H1 (cell line): ENCODE results near the gene FNDC11. TPM values are rescaled to one million over a fixed set of nuclear protein-coding genes. Genes with fewer than 3 reads are reported as not detected.

ENCODE experiments used
- CTCF ChIA-PET: fragments of 300-600 bp; sonication (Branson Sonifier 250); formaldehyde crosslinking; loops from one replicate; lab custom pipeline; 2021; ENCODE audit not compliant: partially characterized antibody; lab: Charles Lee
- POLR2A ChIA-PET: fragments of 300-600 bp; sonication (Branson Sonifier 250); formaldehyde crosslinking; loops from one replicate; lab custom pipeline; 2021; ENCODE audit warnings: inconsistent platforms; ENCODE audit not compliant: partially characterized antibody; lab: Charles Lee
- DNase-seq, 2 experiments: peaks; one replicate each; pipeline versions ENCODE4 v3.0.0 to v3.0.0-alpha.2; 2010 to 2022; ENCODE audit warnings: low spot score in 2 of 2, low read depth in 1 of 2, mixed read lengths in 1 of 2
- FAIRE-seq: peaks from 2 replicates; lab custom pipeline; 2011; peaks lifted over from hg19 to GRCh38; lab: Jason Lieb, UNC
- H2AFZ ChIP-seq: 2 replicates; pipeline ENCODE4 v1.8.1; 2012; ENCODE audit warnings: low read length, inconsistent platforms
- H2AK5ac ChIP-seq: 2 replicates; pipeline ENCODE4 v1.6.1; 2013; ENCODE audit warnings: low read depth, low read length
- H2BK120ac ChIP-seq: replicated peaks from 2 replicates; pipeline ENCODE3; 2013; ENCODE audit warnings: low read depth, low read length, inconsistent platforms
- H2BK12ac ChIP-seq: 2 replicates; pipeline ENCODE4 v1.6.1; 2013; ENCODE audit warnings: low read depth, low read length
- H2BK15ac ChIP-seq: 2 replicates; pipeline ENCODE4 v1.6.1; 2013; ENCODE audit warnings: low read length
- H2BK20ac ChIP-seq: 2 replicates; pipeline ENCODE4 v1.6.1; 2013; ENCODE audit warnings: low read length
- H2BK5ac ChIP-seq: 2 replicates; pipeline ENCODE4 v1.6.1; 2013; ENCODE audit warnings: low read depth, low read length
- H3K14ac ChIP-seq: 2 replicates; pipeline ENCODE4 v1.6.1; 2013; ENCODE audit warnings: inconsistent platforms; ENCODE audit not compliant: insufficient read length
- H3K18ac ChIP-seq: 2 replicates; pipeline ENCODE4 v1.6.1; 2013; ENCODE audit warnings: low read length; ENCODE audit errors: extremely low read depth
- H3K23ac ChIP-seq: 2 replicates; pipeline ENCODE4 v1.6.1; 2013; ENCODE audit warnings: inconsistent platforms; ENCODE audit not compliant: insufficient read length
- H3K23me2 ChIP-seq: 2 replicates; pipeline ENCODE4 v1.6.1; 2013; ENCODE audit warnings: low read depth, low read length
- H3K27ac ChIP-seq: 2 replicates; pipeline ENCODE4 v1.6.1; 2011; ENCODE audit warnings: low read depth, low read length, inconsistent platforms
- H3K27me3 ChIP-seq, 4 experiments: replicated peaks in 1 of 4; 1 replicate in 1 of 4; 2 replicates in 3 of 4; pipeline versions ENCODE4 v1.6.1 to v1.8.1; 2011 to 2013; ENCODE audit warnings: low read length in 3 of 4, mild to moderate bottlenecking in 3 of 4, inconsistent platforms in 2 of 4, mixed read lengths in 2 of 4, moderate library complexity in 1 of 4; ENCODE audit not compliant: control insufficient read depth in 3 of 4, insufficient read depth in 3 of 4; ENCODE audit errors: extremely low read depth in 1 of 4
- H3K36me3 ChIP-seq, 4 experiments: 2 replicates each; pipeline versions ENCODE4 v1.6.1 to v1.8.1; 2011 to 2013; ENCODE audit warnings: mild to moderate bottlenecking in 4 of 4, low read length in 3 of 4, moderate library complexity in 2 of 4, control low read depth in 1 of 4, inconsistent platforms in 1 of 4; ENCODE audit not compliant: insufficient read depth in 4 of 4, control insufficient read depth in 2 of 4
- H3K4ac ChIP-seq: replicated peaks from 2 replicates; pipeline ENCODE3; 2013; ENCODE audit warnings: low read length, low read depth, mixed read lengths, inconsistent platforms; ENCODE audit not compliant: insufficient read length
- H3K4me1 ChIP-seq, 4 experiments: replicated peaks in 1 of 4; 1 replicate in 1 of 4; 2 replicates in 3 of 4; pipeline versions ENCODE4 v1.6.1 to v1.8.1; 2011 to 2013; ENCODE audit warnings: low read length in 3 of 4, inconsistent platforms in 2 of 4, mixed read lengths in 1 of 4; ENCODE audit not compliant: insufficient read depth in 4 of 4, control insufficient read depth in 3 of 4
- H3K4me2 ChIP-seq, 2 experiments: 2 replicates each; pipeline versions ENCODE4 v1.6.1 to v1.8.1; 2011 to 2013; ENCODE audit warnings: low read depth in 2 of 2, low read length in 2 of 2, control low read depth in 1 of 2, inconsistent platforms in 1 of 2, mild to moderate bottlenecking in 1 of 2; ENCODE audit not compliant: insufficient read depth in 1 of 2
- H3K4me3 ChIP-seq, 4 experiments: fragments of 200-600, 300-600 bp in 1 of 4; sonication (generic), shearing (Covaris generic), sonication (Bioruptor Twin) in 1 of 4; 2 replicates each; pipeline versions ENCODE4 v1.5.1 to v1.8.1; 2011 to 2016; ENCODE audit warnings: low read length in 4 of 4, low read depth in 3 of 4, control low read depth in 2 of 4, inconsistent platforms in 2 of 4, mild to moderate bottlenecking in 2 of 4, mixed read lengths in 1 of 4, moderate library complexity in 1 of 4; ENCODE audit not compliant: insufficient read depth in 2 of 4; ENCODE audit errors: extremely low read depth in 1 of 4
- H3K56ac ChIP-seq: replicated peaks from 2 replicates; pipeline ENCODE3; 2013; ENCODE audit warnings: low read depth, mild to moderate bottlenecking, mixed read lengths, low read length, inconsistent platforms; ENCODE audit not compliant: insufficient read length
- H3K79me1 ChIP-seq: 2 replicates; pipeline ENCODE4 v1.6.1; 2013; ENCODE audit warnings: low read depth, low read length, control low read depth
- H3K79me2 ChIP-seq, 2 experiments: 2 replicates each; pipeline versions ENCODE4 v1.6.1 to v1.8.1; 2012 to 2013; ENCODE audit warnings: low read length in 2 of 2, mild to moderate bottlenecking in 2 of 2, inconsistent platforms in 1 of 2; ENCODE audit not compliant: insufficient read depth in 2 of 2, control insufficient read depth in 1 of 2
- H3K9ac ChIP-seq, 4 experiments: replicated peaks in 1 of 4; 1 replicate in 1 of 4; 2 replicates in 3 of 4; pipeline versions ENCODE4 v1.6.1 to v1.8.1; 2011 to 2013; ENCODE audit warnings: low read depth in 3 of 4, low read length in 3 of 4, control low read depth in 2 of 4, mild to moderate bottlenecking in 2 of 4, moderate library complexity in 2 of 4, inconsistent platforms in 1 of 4; ENCODE audit errors: extremely low read depth in 1 of 4
- H3K9me3 ChIP-seq, 2 experiments: 2 replicates each; pipeline versions ENCODE4 v1.6.1 to v1.8.1; 2012 to 2013; ENCODE audit warnings: mild to moderate bottlenecking in 2 of 2, moderate library complexity in 2 of 2, control low read depth in 1 of 2, inconsistent platforms in 1 of 2, low read depth in 1 of 2, low read length in 1 of 2, mixed read lengths in 1 of 2; ENCODE audit not compliant: insufficient read depth in 2 of 2
- H4K20me1 ChIP-seq, 2 experiments: replicated peaks in 1 of 2; 2 replicates each; pipeline versions ENCODE3 to v1.8.1; 2011 to 2013; ENCODE audit warnings: inconsistent platforms in 2 of 2, low read length in 2 of 2, mild to moderate bottlenecking in 1 of 2; ENCODE audit not compliant: insufficient read depth in 2 of 2, control insufficient read depth in 1 of 2
- H4K5ac ChIP-seq: 2 replicates; pipeline ENCODE4 v1.6.1; 2013; ENCODE audit warnings: low read length, low read depth, mixed read lengths, inconsistent platforms; ENCODE audit not compliant: insufficient read length
- H4K8ac ChIP-seq: 2 replicates; pipeline ENCODE4 v1.8.0; 2013; ENCODE audit warnings: mild to moderate bottlenecking, moderate library complexity, low read length, inconsistent platforms; ENCODE audit not compliant: insufficient read depth; ENCODE audit errors: extremely low read depth
- H4K91ac ChIP-seq: replicated peaks from 2 replicates; pipeline ENCODE3; 2013; ENCODE audit warnings: low read length, mixed read lengths, inconsistent platforms; ENCODE audit not compliant: insufficient read length
- CBX5 ChIP-seq: fragments of 300-800, 300-1000 bp; sonication (generic); IDR thresholded peaks from 2 replicates; pipeline ENCODE4 v1.7.1; 2016; ENCODE audit warnings: antibody characterized with exemption, low read length, low read depth
- CREB1 ChIP-seq: IDR thresholded peaks from 2 replicates; pipeline ENCODE4 v1.6.1; 2012; ENCODE audit warnings: inconsistent platforms
- EGR1 ChIP-seq: IDR thresholded peaks from 2 replicates; pipeline ENCODE4 v1.6.1; 2011; ENCODE audit warnings: low read depth, low read length, borderline replicate concordance
- EP300 ChIP-seq, 2 experiments: IDR thresholded peaks; 1 replicate in 1 of 2; 2 replicates in 1 of 2; pipeline ENCODE4 v1.6.1; 2011 to 2012; ENCODE audit warnings: low read depth in 2 of 2, low read length in 2 of 2, mild to moderate bottlenecking in 2 of 2, borderline replicate concordance in 1 of 2, inconsistent platforms in 1 of 2, moderate library complexity in 1 of 2
- JUN ChIP-seq: IDR thresholded peaks from 2 replicates; pipeline ENCODE4 v1.6.1; 2011; ENCODE audit warnings: low read depth, mild to moderate bottlenecking, improper control_type of control experiment, low read length
- KDM5A ChIP-seq: fragments of 200-600 bp; IDR thresholded peaks from 2 replicates; pipeline ENCODE4 v1.7.1; 2012; ENCODE audit warnings: mild to moderate bottlenecking, low read length, inconsistent platforms, mixed read lengths
- NANOG ChIP-seq: IDR thresholded peaks from 2 replicates; pipeline ENCODE4 v1.6.1; 2011; ENCODE audit warnings: low read length, low read depth, mild to moderate bottlenecking, inconsistent platforms; ENCODE audit not compliant: insufficient read depth, poor library complexity, severe bottlenecking
- POLR2A ChIP-seq, 2 experiments: IDR thresholded peaks; 1 replicate in 1 of 2; 2 replicates in 1 of 2; pipeline ENCODE4 v1.6.1; 2011; ENCODE audit warnings: low read depth in 2 of 2, low read length in 2 of 2, mild to moderate bottlenecking in 2 of 2; ENCODE audit errors: control extremely low read depth in 1 of 2
- RBBP5 ChIP-seq: IDR thresholded peaks from 2 replicates; pipeline ENCODE4 v1.7.1; 2012; ENCODE audit warnings: low read depth, mild to moderate bottlenecking, inconsistent platforms, low read length, moderate library complexity, borderline replicate concordance
- RNF2 ChIP-seq: fragments of 200-900, 300-1000 bp; sonication (generic); IDR thresholded peaks from 2 replicates; pipeline ENCODE4 v1.7.1; 2016; ENCODE audit warnings: borderline replicate concordance, low read depth, mild to moderate bottlenecking, antibody characterized with exemption, low read length; ENCODE audit not compliant: poor library complexity, severe bottlenecking; ENCODE audit errors: missing control alignments
- TAF1 ChIP-seq: IDR thresholded peaks from 2 replicates; pipeline ENCODE4 v1.6.1; 2011; ENCODE audit warnings: mild to moderate bottlenecking, low read depth, low read length
- WGBS, 2 experiments: shearing (Covaris generic) in 1 of 2; methylation state at CpG; one replicate each; pipeline versions ENCODE4 v1.1.6 to v1.1.7; 2013 to 2015; ENCODE audit warnings: low lambda C conversion rate in 2 of 2, mixed read lengths in 2 of 2, inconsistent platforms in 1 of 2, low coverage in 1 of 2, missing lambda C conversion rate in 1 of 2; ENCODE audit not compliant: insufficient replicate concordance in 2 of 2, insufficient coverage in 1 of 2, insufficient read length in 1 of 2; ENCODE audit errors: extremely low coverage in 1 of 2, missing lambda C conversion rate in 1 of 2; 5-methylcytosine and 5-hydroxymethylcytosine counted together
- polyA plus RNA-seq, 7 experiments: library from polyadenylated mRNA; depleted of rRNA in 3 of 7; stranded (reverse) in 5 of 7; unstranded in 2 of 7; fragments of >200 nt in 5 of 7; fragments of 200-250 nt in 2 of 7; gene quantifications; 1 replicate in 5 of 7; 2 replicates in 1 of 7; 4 replicates in 1 of 7; pipeline versions ENCODE4 v1.2.1 to v1.2.3, GENCODE V29; 2011 to 2013; ENCODE audit warnings: missing spikeins in 2 of 7, mixed read lengths in 2 of 7
- total RNA-seq: library from RNA; stranded (reverse); fragmentation: NEBNext Ultra II Directional; extraction: Animal tissue kit (Norgen Biotek cat#: 25700); gene quantifications from 2 replicates; pipeline ENCODE4 v1.2.1, GENCODE V29; 2021

Gene FNDC11
- total and polyA plus RNA-seq, 2 of the 8 experiments (the other 6 are each of a cell fraction or from before 2014, with no cell fraction given), result 2.6 to 8.8 TPM

GRCh38 chr20:63590218-63591146, 36.5 kb downstream of the FNDC11 start:
- H3K9me3 ChIP-seq, result no peaks in the 10 kb centered on the region
- no peak overlapping the region for H3K18ac ChIP-seq
- no peak overlapping the region; the same call in 1 of the 2 replicates for H4K8ac ChIP-seq
- no peak overlapping the region for H3K27ac ChIP-seq
- no peak overlapping the region for H3K56ac ChIP-seq
- FAIRE-seq (no peak), DNase-seq (no peak)
- no peak overlapping the region for H3K4ac ChIP-seq
- POLR2A ChIA-PET, result interaction anchor here (1.0 kb wide), 1 partner anchor 70 kb away, joined by 3 read pairs; the partner anchor contains the start of gene PPDPF
- H4K5ac ChIP-seq, result no peak overlapping the region
- no peaks in the 10 kb centered on the region for H3K23me2 ChIP-seq
- H2BK120ac ChIP-seq, result no peak overlapping the region
- H2BK5ac ChIP-seq, result peak overlapping the region; percentile 71
- no peak overlapping the region for H4K91ac ChIP-seq
- H2BK12ac ChIP-seq, result no peak overlapping the region
- peaks cover 0 to 18% (median 12%) of the 10 kb centered on the region in 4 experiments; a peak in 7 of 8 replicates for H3K36me3 ChIP-seq
- no peak overlapping the region for H3K4me2 ChIP-seq
- H2BK15ac ChIP-seq, result no peak overlapping the region
- no peaks in the 10 kb centered on the region for H3K79me2 ChIP-seq
- no peak overlapping the region for H3K14ac ChIP-seq
- no peaks in the 10 kb centered on the region for H3K4me1 ChIP-seq
- no peak overlapping the region; the same call in 1 of the 2 replicates for H2AK5ac ChIP-seq
- CTCF ChIA-PET, result interaction anchor here (1.4 to 1.5 kb wide), 2 partner anchors 9 to 21 kb away, joined by 3 to 4 read pairs; no protein-coding TSS in a partner anchor
- no peak overlapping the region for H3K4me3 ChIP-seq
- H3K23ac ChIP-seq, result no peak overlapping the region
- no peaks in the 10 kb centered on the region for H3K79me1 ChIP-seq
- H2BK20ac ChIP-seq, result no peak overlapping the region
- 95% methylated on average over 52 of the region's 52 CpGs; no CpG with 5 or more reads in 1 of the 2 experiments for WGBS, 2 experiments
- no peaks in the 10 kb centered on the region for H3K27me3 ChIP-seq
- no peak overlapping the region for H2AFZ ChIP-seq
- H4K20me1 ChIP-seq, result peaks cover 0 to 12% of the 10 kb centered on the region in 2 experiments
- H3K9ac ChIP-seq, result no peak overlapping the region
- TF ChIP-seq TAF1, result no peak
- no peak for TF ChIP-seq RNF2
- TF ChIP-seq CBX5, result no peak
- no peak for TF ChIP-seq EP300 (IDR thresholded peaks at IDR 0.05; ENCODE audit: borderline replicate concordance in 1 of 2, low read depth in 2 of 2, low read length in 2 of 2)
- no peak for TF ChIP-seq NANOG
- no peak for TF ChIP-seq CREB1
- TF ChIP-seq JUN, result no peak
- no peak for TF ChIP-seq EGR1
- no peak for TF ChIP-seq POLR2A (IDR thresholded peaks at IDR 0.05; ENCODE audit: control extremely low read depth in 1 of 2, low read depth in 2 of 2, low read length in 2 of 2)
- no peak for TF ChIP-seq KDM5A
- TF ChIP-seq RBBP5, result no peak
